Measurements from ENCODE around the gene MESD.

DNA sequence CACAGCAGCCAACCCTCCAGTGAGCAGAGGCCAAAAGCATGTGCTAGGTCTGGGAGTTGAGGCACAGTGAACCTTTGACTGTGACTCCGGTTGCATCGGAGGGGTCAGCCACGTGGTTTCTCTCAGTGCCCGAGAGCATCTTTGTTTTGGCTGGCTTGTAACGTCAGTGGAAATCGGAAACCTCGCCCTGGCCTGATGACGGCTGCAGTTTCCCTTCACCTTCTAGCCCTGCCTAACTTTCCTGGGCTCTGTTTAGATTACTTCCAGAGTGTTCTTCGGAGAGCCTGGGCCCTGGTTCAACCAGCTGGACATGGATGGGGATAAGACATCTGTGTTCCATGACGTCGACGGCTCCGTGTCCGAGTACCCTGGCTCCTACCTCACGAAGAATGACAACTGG, 56.6 kb downstream of the MESD start:
- TF ChIP-seq CTCF (conservative IDR thresholded peaks at IDR 0.05; ENCODE audit: low read depth, low read length) (no peak), EZH2phosphoT487 (IDR thresholded peaks at IDR 0.05; ENCODE audit: borderline replicate concordance, low read length) (no peak)

Data from PC-3 (cell line).